Measurements from ENCODE around the gene ARF1. TPM values are rescaled to one million over a fixed set of nuclear protein-coding genes. Genes with fewer than 3 reads are reported as not detected.
A peak's percentile ranks its signal among the peaks of the same experiment; 100 is the strongest.

The ARF1 gene
- total and polyA plus RNA-seq, 2 of the 13 experiments (the other 11 are each of a cell fraction or from before 2014, with no cell fraction given): 186 to 327 TPM

DNA sequence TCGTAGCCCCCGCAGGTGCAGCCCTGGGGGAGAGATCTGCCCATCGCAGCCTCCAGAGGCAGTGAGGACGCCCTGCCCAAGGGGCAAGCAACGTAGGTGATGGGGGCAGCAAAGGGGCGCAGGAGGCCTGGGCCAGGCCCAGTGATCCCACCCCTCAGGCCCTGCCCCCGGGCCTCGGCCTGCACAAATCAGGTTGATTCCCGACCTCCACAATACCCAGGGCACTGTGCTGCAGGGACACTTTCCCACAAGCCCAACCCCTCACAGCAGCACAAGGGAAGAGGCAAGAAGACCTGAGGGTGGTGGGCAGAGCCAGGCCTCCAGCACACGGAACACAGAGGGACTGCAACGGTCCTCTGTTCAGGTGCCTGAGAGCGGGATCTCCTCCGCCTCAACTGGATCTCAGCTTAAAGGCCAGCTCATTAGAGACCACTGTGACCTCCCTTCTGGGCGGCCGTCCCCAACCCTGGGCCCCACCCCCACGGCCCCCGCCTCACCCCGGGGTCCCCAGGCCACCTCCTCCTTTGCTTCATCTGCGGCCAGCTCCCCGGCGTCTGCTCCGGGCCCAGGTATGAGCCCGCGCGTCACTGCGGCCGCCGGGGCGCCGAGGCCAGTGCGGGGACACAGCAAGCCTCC, 812 bp upstream of the ARF1 start:
- BruUV-seq (replicated peaks): TSS peak; percentile 36
- no peaks in the 10 kb centered on the region for H3K9me3 ChIP-seq (ENCODE audit: low read length)
- peak overlapping the region; percentile 100 for H3K9ac ChIP-seq (ENCODE audit: insufficient read depth, low read depth, low read length)
- H3K27ac ChIP-seq (ENCODE audit: extremely low read length, insufficient read depth, low read length): peak overlapping the region; percentile 72
- WGBS (ENCODE audit: low lambda C conversion rate): 16% methylated on average over 6 of the region's 31 CpGs
- H4K20me1 ChIP-seq (ENCODE audit: insufficient read depth, low read length): peaks cover 34% of the 10 kb centered on the region
- no peaks in the 10 kb centered on the region; a peak in 1 of 5 replicates for H3K27me3 ChIP-seq (ENCODE audit: control insufficient read depth in 1 of 2, insufficient read depth in 2 of 2, low read length in 2 of 2)
- DNase-seq (ENCODE audit: low spot score) (no peak), FAIRE-seq (no peak), ATAC-seq (peak; percentile 45)
- H3K4me1 ChIP-seq (ENCODE audit: insufficient read depth, low read length): peaks cover 34% of the 10 kb centered on the region
- H3K4me2 ChIP-seq (ENCODE audit: low read depth, low read length): peak overlapping the region; percentile 96
- peak overlapping the region; percentile 70 to 93 (median 85) for H3K4me3 ChIP-seq (replicated peaks in 1 of 3; ENCODE audit: insufficient read depth in 1 of 3, low read depth in 2 of 3, low read length in 3 of 3)
- intact Hi-C loops (cut with micrococcal nuclease; ENCODE audit: unreplicated experiment): loop anchor here (10.0 kb wide), 1 partner anchor 1147 kb away; no protein-coding TSS in a partner anchor
- H3K36me3 ChIP-seq (replicated peaks in 1 of 2; ENCODE audit: control insufficient read depth in 1 of 2, insufficient read depth in 2 of 2, low read length in 2 of 2): peaks cover 0 to 8% of the 10 kb centered on the region in 2 experiments; a peak in 2 of 5 replicates
- peaks cover 54% of the 10 kb centered on the region for H3K79me2 ChIP-seq (ENCODE audit: insufficient read depth, low read length)
- ChIA-PET CTCF (ENCODE audit: low intra/inter-chr PET ratio, low total read pairs) (no interaction called here), POLR2A (interaction anchor here (1.0 to 2.1 kb wide), 8 partner anchors 8 to 92 kb away, joined by 3 to 18 read pairs (median 4); partner anchors contain the start of gene IBA57)
- H2AFZ ChIP-seq (ENCODE audit: low read length): no peak overlapping the region
- in situ Hi-C loops (cut with HindIII; ENCODE audit: extremely low pct_ligation_motif_present, low pct_unique_long_range_greater_than_20kb): no loop called here
- TF ChIP-seq, protein P1, sequence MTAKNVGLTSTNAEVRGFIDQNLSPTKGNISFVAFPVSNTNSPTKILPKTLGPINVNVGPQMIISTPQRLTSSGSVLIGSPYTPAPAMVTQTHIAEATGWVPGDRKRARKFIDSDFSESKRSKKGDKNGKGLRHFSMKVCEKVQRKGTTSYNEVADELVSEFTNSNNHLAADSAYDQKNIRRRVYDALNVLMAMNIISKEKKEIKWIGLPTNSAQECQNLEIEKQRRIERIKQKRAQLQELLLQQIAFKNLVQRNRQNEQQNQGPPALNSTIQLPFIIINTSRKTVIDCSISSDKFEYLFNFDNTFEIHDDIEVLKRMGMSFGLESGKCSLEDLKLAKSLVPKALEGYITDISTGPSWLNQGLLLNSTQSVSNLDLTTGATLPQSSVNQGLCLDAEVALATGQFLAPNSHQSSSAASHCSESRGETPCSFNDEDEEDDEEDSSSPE (CRISPR knock-in tag; IDR thresholded peaks at IDR 0.05): no peak
- TF ChIP-seq, protein P2, sequence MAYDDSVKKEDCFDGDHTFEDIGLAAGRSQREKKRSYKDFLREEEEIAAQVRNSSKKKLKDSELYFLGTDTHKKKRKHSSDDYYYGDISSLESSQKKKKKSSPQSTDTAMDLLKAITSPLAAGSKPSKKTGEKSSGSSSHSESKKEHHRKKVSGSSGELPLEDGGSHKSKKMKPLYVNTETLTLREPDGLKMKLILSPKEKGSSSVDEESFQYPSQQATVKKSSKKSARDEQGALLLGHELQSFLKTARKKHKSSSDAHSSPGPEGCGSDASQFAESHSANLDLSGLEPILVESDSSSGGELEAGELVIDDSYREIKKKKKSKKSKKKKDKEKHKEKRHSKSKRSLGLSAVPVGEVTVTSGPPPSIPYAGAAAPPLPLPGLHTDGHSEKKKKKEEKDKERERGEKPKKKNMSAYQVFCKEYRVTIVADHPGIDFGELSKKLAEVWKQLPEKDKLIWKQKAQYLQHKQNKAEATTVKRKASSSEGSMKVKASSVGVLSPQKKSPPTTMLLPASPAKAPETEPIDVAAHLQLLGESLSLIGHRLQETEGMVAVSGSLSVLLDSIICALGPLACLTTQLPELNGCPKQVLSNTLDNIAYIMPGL (CRISPR knock-in tag; IDR thresholded peaks at IDR 0.05; ENCODE audit: borderline replicate concordance in 1 of 2, low read depth in 1 of 2): 0 out of 4 replicates have a peak, but pooled peaks of 1 of the 2 experiments have one; percentile 8
- TF ChIP-seq, protein P3, sequence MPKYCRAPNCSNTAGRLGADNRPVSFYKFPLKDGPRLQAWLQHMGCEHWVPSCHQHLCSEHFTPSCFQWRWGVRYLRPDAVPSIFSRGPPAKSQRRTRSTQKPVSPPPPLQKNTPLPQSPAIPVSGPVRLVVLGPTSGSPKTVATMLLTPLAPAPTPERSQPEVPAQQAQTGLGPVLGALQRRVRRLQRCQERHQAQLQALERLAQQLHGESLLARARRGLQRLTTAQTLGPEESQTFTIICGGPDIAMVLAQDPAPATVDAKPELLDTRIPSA (CRISPR knock-in tag; IDR thresholded peaks at IDR 0.05; ENCODE audit: borderline replicate concordance): 0 out of 2 replicates have a peak, but pooled peaks have one; percentile 55
- TF ChIP-seq ZNF598 (CRISPR knock-in tag; IDR thresholded peaks at IDR 0.05; ENCODE audit: borderline replicate concordance) (0 out of 2 replicates have a peak, but pooled peaks have one; percentile 17), MBD4 (IDR thresholded peaks at IDR 0.05; ENCODE audit: borderline replicate concordance, low read length) (no peak), NFKB2 (CRISPR knock-in tag; IDR thresholded peaks at IDR 0.05; ENCODE audit: borderline replicate concordance) (no peak), ZNF616 (CRISPR knock-in tag; IDR thresholded peaks at IDR 0.05; ENCODE audit: low read depth) (peak; percentile 19; the same call in 1 of the 2 replicates), ZFY (CRISPR knock-in tag; IDR thresholded peaks at IDR 0.05) (peak; percentile 58; the same call in 1 of the 2 replicates), ZNF12 (CRISPR knock-in tag; IDR thresholded peaks at IDR 0.05) (0 out of 2 replicates have a peak, but pooled peaks have one; percentile 13), NBN (conservative IDR thresholded peaks at IDR 0.05) (no peak), MED1 (CRISPR knock-in tag; IDR thresholded peaks at IDR 0.05) (no peak)
- TF ChIP-seq, protein P4, sequence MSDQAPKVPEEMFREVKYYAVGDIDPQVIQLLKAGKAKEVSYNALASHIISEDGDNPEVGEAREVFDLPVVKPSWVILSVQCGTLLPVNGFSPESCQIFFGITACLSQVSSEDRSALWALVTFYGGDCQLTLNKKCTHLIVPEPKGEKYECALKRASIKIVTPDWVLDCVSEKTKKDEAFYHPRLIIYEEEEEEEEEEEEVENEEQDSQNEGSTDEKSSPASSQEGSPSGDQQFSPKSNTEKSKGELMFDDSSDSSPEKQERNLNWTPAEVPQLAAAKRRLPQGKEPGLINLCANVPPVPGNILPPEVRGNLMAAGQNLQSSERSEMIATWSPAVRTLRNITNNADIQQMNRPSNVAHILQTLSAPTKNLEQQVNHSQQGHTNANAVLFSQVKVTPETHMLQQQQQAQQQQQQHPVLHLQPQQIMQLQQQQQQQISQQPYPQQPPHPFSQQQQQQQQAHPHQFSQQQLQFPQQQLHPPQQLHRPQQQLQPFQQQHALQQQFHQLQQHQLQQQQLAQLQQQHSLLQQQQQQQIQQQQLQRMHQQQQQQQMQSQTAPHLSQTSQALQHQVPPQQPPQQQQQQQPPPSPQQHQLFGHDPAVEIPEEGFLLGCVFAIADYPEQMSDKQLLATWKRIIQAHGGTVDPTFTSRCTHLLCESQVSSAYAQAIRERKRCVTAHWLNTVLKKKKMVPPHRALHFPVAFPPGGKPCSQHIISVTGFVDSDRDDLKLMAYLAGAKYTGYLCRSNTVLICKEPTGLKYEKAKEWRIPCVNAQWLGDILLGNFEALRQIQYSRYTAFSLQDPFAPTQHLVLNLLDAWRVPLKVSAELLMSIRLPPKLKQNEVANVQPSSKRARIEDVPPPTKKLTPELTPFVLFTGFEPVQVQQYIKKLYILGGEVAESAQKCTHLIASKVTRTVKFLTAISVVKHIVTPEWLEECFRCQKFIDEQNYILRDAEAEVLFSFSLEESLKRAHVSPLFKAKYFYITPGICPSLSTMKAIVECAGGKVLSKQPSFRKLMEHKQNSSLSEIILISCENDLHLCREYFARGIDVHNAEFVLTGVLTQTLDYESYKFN (CRISPR knock-in tag; conservative IDR thresholded peaks at IDR 0.05): no peak
